GM12892 (cell line): ENCODE measurements around the gene SCGB1D1.

Source experiments
- POLR2A ChIP-seq: IDR thresholded peaks from 2 replicates; pipeline ENCODE4 v1.6.1; 2011; ENCODE audit warnings: low read depth, low read length, control low read depth
- POLR2AphosphoS5 ChIP-seq: IDR thresholded peaks from 2 replicates; pipeline ENCODE4 v1.6.1; 2011; ENCODE audit warnings: low read depth, low read length, control low read depth
- TAF1 ChIP-seq: IDR thresholded peaks from 2 replicates; pipeline ENCODE4 v1.6.1; 2011; ENCODE audit warnings: low read depth, mild to moderate bottlenecking, control low read depth, low read length, borderline replicate concordance

- TF ChIP-seq POLR2AphosphoS5 (no peak), POLR2A (no peak), TAF1 (no peak)
These were observed 38.9 kb upstream of the SCGB1D1 start for GRCh38 chr11:62150887-62151736.
